ENCODE results near the gene NR3C2. TPM values are rescaled to one million over a fixed set of nuclear protein-coding genes. Genes with fewer than 3 reads are reported as not detected.

Gene NR3C2
- total and polyA plus RNA-seq, 12 donors = 1.1 to 19.8 (median 11.7) TPM

- Histone ChIP-seq H3K36me3 (replicated peaks in 1 of 2) (no peaks in the 10 kb centered on the region), H3K9me3 (replicated peaks in 1 of 3) (no peaks in the 10 kb centered on the region), H3K27me3 (no peaks in the 10 kb centered on the region), H3K4me3 (no peak overlapping the region), H3K27ac (no peak overlapping the region), H3K4me1 (replicated peaks in 1 of 2) (peaks cover 0 to 3% of the 10 kb centered on the region in 2 donors)
- 84 to 88% (median 85%) methylated on average over 7 of the region's 7 CpGs for WGBS, 4 donors
- TF ChIP-seq POLR2A (IDR thresholded peaks at IDR 0.05) (no peak), CTCF (IDR thresholded peaks at IDR 0.05) (no peak)
- DNase-seq = no peak
- intact Hi-C loops (cut with DNase I) = no loop called here
Measured at GRCh38 chr4:148170408-148171365, 271.5 kb downstream of the NR3C2 start.

GRCh38 chr4:148166132-148166591 is 276.1 kb downstream of the NR3C2 start:
- Histone ChIP-seq H3K36me3 (replicated peaks in 1 of 2) (no peaks in the 10 kb centered on the region), H3K27me3 (no peaks in the 10 kb centered on the region), H3K9me3 (replicated peaks in 1 of 3) (no peaks in the 10 kb centered on the region), H3K27ac (peak overlapping the region in 2 of 5 donors; percentile 46 to 60), H3K4me3 (peak overlapping the region in 1 of 4 donors; percentile 7), H3K4me1 (replicated peaks in 1 of 2) (peaks cover 9 to 19% of the 10 kb centered on the region in 2 donors)
- WGBS, 4 donors = 60 to 73% (median 66%) methylated on average over 5 to 6 of the region's 6 CpGs
- no peak for DNase-seq
- TF ChIP-seq CTCF (IDR thresholded peaks at IDR 0.05) (no peak), POLR2A (IDR thresholded peaks at IDR 0.05) (no peak)
- intact Hi-C loops (cut with DNase I) = no loop called here

GRCh38 chr4:148164557-148164956 is 277.7 kb downstream of the NR3C2 start:
- Histone ChIP-seq H3K4me3 (no peak overlapping the region), H3K27me3 (no peaks in the 10 kb centered on the region), H3K27ac (no peak overlapping the region), H3K4me1 (replicated peaks in 1 of 2) (peaks cover 9 to 19% of the 10 kb centered on the region in 2 donors), H3K9me3 (replicated peaks in 1 of 3) (no peaks in the 10 kb centered on the region), H3K36me3 (replicated peaks in 1 of 2) (no peaks in the 10 kb centered on the region)
- intact Hi-C loops (cut with DNase I) = no loop called here
- 42 to 52% (median 48%) methylated on average over 2 of the region's 2 CpGs for WGBS, 4 donors
- no peak for DNase-seq
- TF ChIP-seq CTCF (IDR thresholded peaks at IDR 0.05) (no peak), POLR2A (IDR thresholded peaks at IDR 0.05) (no peak)

GRCh38 chr4:148162991-148163390 is 279.2 kb downstream of the NR3C2 start:
- Histone ChIP-seq H3K9me3 (replicated peaks in 1 of 3) (no peaks in the 10 kb centered on the region), H3K27ac (no peak overlapping the region), H3K27me3 (no peaks in the 10 kb centered on the region), H3K4me3 (no peak overlapping the region), H3K4me1 (replicated peaks in 1 of 2) (peaks cover 9 to 19% of the 10 kb centered on the region in 2 donors), H3K36me3 (replicated peaks in 1 of 2) (no peaks in the 10 kb centered on the region)
- no peak for DNase-seq
- 39 to 90% (median 87%) methylated on average over 1 of the region's 1 CpG for WGBS, 4 donors
- TF ChIP-seq CTCF (IDR thresholded peaks at IDR 0.05) = no peak
- no peak for TF ChIP-seq POLR2A (IDR thresholded peaks at IDR 0.05)
- intact Hi-C loops (cut with DNase I) = no loop called here

Data from adrenal gland (tissue), 12 donors.